Endothelial cell of umbilical vein (primary cell): Measurements from ENCODE around the gene DGLUCY.

ENCODE experiments used
- CTCF ChIP-seq, 2 donors: IDR thresholded peaks; 1 replicate in 1 of 2; 2 replicates in 1 of 2; pipeline ENCODE4 v1.5.1; 2011; ENCODE audit warnings: low read length in 2 of 2, mild to moderate bottlenecking in 2 of 2, moderate library complexity in 2 of 2, control low read depth in 1 of 2, inconsistent platforms in 1 of 2, low read depth in 1 of 2; ENCODE audit not compliant: insufficient read depth in 1 of 2; ENCODE audit errors: extremely low read depth in 1 of 2
- EZH2 ChIP-seq: IDR thresholded peaks from 2 replicates; pipeline ENCODE4 v1.6.1; 2012; ENCODE audit warnings: borderline replicate concordance, low read depth, mild to moderate bottlenecking, moderate library complexity, low read length, inconsistent platforms; ENCODE audit not compliant: severe bottlenecking
- FOS ChIP-seq: IDR thresholded peaks from 2 replicates; pipeline ENCODE4 v1.6.1; 2011; ENCODE audit warnings: mild to moderate bottlenecking, low read length, moderate library complexity, borderline replicate concordance; ENCODE audit not compliant: insufficient read depth
- GATA2 ChIP-seq: IDR thresholded peaks from 2 replicates; pipeline ENCODE4 v1.7.0; 2011; ENCODE audit warnings: low read depth, mild to moderate bottlenecking, moderate library complexity, mixed read lengths, low read length; ENCODE audit not compliant: insufficient read length, insufficient read depth
- JUN ChIP-seq: IDR thresholded peaks from 2 replicates; pipeline ENCODE4 v1.6.1; 2011; ENCODE audit warnings: borderline replicate concordance, low read depth; ENCODE audit not compliant: insufficient read length, insufficient read depth
- MAX ChIP-seq: IDR thresholded peaks from 2 replicates; pipeline ENCODE4 v1.6.1; 2011; ENCODE audit not compliant: insufficient read depth, insufficient read length
- MYC ChIP-seq: IDR thresholded peaks from one replicate; pipeline ENCODE4 v1.6.1; 2011; ENCODE audit warnings: mild to moderate bottlenecking, low read depth, low read length
- POLR2A ChIP-seq: IDR thresholded peaks from 2 replicates; pipeline ENCODE4 v1.6.1; 2012; ENCODE audit warnings: low read depth, mild to moderate bottlenecking, control low read depth, low read length
- POLR2AphosphoS5 ChIP-seq: IDR thresholded peaks from 2 replicates; pipeline ENCODE4 v1.6.1; 2012; ENCODE audit warnings: low read depth, mild to moderate bottlenecking, control low read depth, low read length, moderate library complexity; ENCODE audit not compliant: insufficient read depth

GRCh38 chr14:91127924-91128323 is 14.1 kb downstream of the DGLUCY start:
- no peak for TF ChIP-seq POLR2AphosphoS5
- TF ChIP-seq CTCF (IDR thresholded peaks at IDR 0.05; ENCODE audit: extremely low read depth in 1 of 2, insufficient read depth in 1 of 2, low read depth in 1 of 2, low read length in 2 of 2): no peak
- TF ChIP-seq MAX: no peak
- TF ChIP-seq EZH2: no peak
- no peak for TF ChIP-seq POLR2A
- no peak for TF ChIP-seq FOS
- TF ChIP-seq JUN: no peak
- no peak for TF ChIP-seq MYC
- TF ChIP-seq GATA2: no peak
